HepG2 (cell line): ENCODE measurements around the gene PRKD2. TPM values are rescaled to one million over a fixed set of nuclear protein-coding genes. Genes with fewer than 3 reads are reported as not detected.

Experiments
- ATF7-NPFF ChIP-seq: sonication (generic); formaldehyde crosslinking; IDR thresholded peaks from 2 replicates; pipeline ENCODE4 v1.8.1; 2023; ENCODE audit warnings: mild to moderate bottlenecking, low read depth, missing genetic modification reagents, moderate library complexity
- BRF2 ChIP-seq: sonication (generic); formaldehyde crosslinking; IDR thresholded peaks from 2 replicates; pipeline ENCODE4 v1.8.1; 2022; ENCODE audit warnings: mild to moderate bottlenecking, missing genetic modification reagents
- CREB3 ChIP-seq: sonication (generic); formaldehyde crosslinking; IDR thresholded peaks from 2 replicates; pipeline ENCODE4 v1.5.0; 2020; ENCODE audit warnings: missing genetic modification reagents
- CSRNP2 ChIP-seq: sonication (generic); formaldehyde crosslinking; conservative IDR thresholded peaks from 2 replicates; pipeline ENCODE4 v1.8.0; 2022; ENCODE audit warnings: low read depth, missing genetic modification reagents
- CTCF ChIP-seq: sonication (generic); formaldehyde crosslinking; IDR thresholded peaks from 2 replicates; pipeline ENCODE4 v1.5.0; 2020; ENCODE audit warnings: mild to moderate bottlenecking, missing genetic modification reagents, moderate library complexity
- ESRRA ChIP-seq: sonication (generic); formaldehyde crosslinking; IDR thresholded peaks from 2 replicates; pipeline ENCODE4 v1.5.1; 2020; ENCODE audit warnings: mild to moderate bottlenecking, low read depth, missing genetic modification reagents
- ETV6 ChIP-seq: sonication (generic); formaldehyde crosslinking; conservative IDR thresholded peaks from 2 replicates; pipeline ENCODE4 v1.4.0; 2020; ENCODE audit warnings: missing genetic modification reagents
- HOMEZ ChIP-seq: IDR thresholded peaks from 2 replicates; pipeline ENCODE4 v1.6.1; 2016; ENCODE audit warnings: low read depth
- MAFK ChIP-seq, 2 experiments: IDR thresholded peaks in 1 of 2; conservative IDR thresholded peaks in 1 of 2; 2 replicates each; pipeline ENCODE4 v1.6.1; 2011; ENCODE audit warnings: improper control_type of control experiment in 2 of 2, low read length in 2 of 2
- MAZ ChIP-seq, 2 experiments: sonication (generic) in 1 of 2; formaldehyde crosslinking in 1 of 2; IDR thresholded peaks; 2 replicates each; pipeline versions ENCODE4 v1.5.0 to v1.6.1; 2012 to 2020; ENCODE audit warnings: low read depth in 2 of 2, mild to moderate bottlenecking in 2 of 2, borderline replicate concordance in 1 of 2, improper control_type of control experiment in 1 of 2, low read length in 1 of 2, missing genetic modification reagents in 1 of 2, moderate library complexity in 1 of 2
- MYC ChIP-seq: sonication (generic); formaldehyde crosslinking; IDR thresholded peaks from 2 replicates; pipeline ENCODE4 v1.9.0; 2021; ENCODE audit warnings: missing genetic modification reagents, borderline replicate concordance
- NCOA5 ChIP-seq: sonication (generic); formaldehyde crosslinking; IDR thresholded peaks from 2 replicates; pipeline ENCODE4 v1.4.0; 2020; ENCODE audit warnings: missing genetic modification reagents
- NFE2L2 ChIP-seq: fragments of 150-350 bp; IDR thresholded peaks from 2 replicates; pipeline ENCODE4 v1.6.1; 2014; ENCODE audit warnings: low read length
- POLR2G ChIP-seq: fragments of 200-400 bp; formaldehyde crosslinking; IDR thresholded peaks from 2 replicates; pipeline ENCODE4 v1.6.1; 2018; ENCODE audit warnings: mild to moderate bottlenecking, low read depth, low read length, moderate library complexity
- RBM39 ChIP-seq: fragments of 200-400 bp; formaldehyde crosslinking; IDR thresholded peaks from one replicate; pipeline ENCODE4 v1.6.1; 2018; ENCODE audit warnings: antibody characterized with exemption, mild to moderate bottlenecking, low read depth, low read length; ENCODE audit not compliant: poor library complexity, severe bottlenecking
- ZBTB33 ChIP-seq: sonication (generic); formaldehyde crosslinking; IDR thresholded peaks from 2 replicates; pipeline ENCODE4 v1.4.0; 2020; ENCODE audit warnings: missing genetic modification reagents
- ZFYVE20 ChIP-seq: sonication (generic); formaldehyde crosslinking; IDR thresholded peaks from 2 replicates; pipeline ENCODE4 v1.8.0; 2023; ENCODE audit warnings: low read depth, mild to moderate bottlenecking, moderate library complexity, missing genetic modification reagents, borderline replicate concordance
- ZNF709 ChIP-seq: sonication (generic); formaldehyde crosslinking; IDR thresholded peaks from 2 replicates; pipeline ENCODE4 v1.5.0; 2020; ENCODE audit warnings: mild to moderate bottlenecking, missing genetic modification reagents
- ZNF775 ChIP-seq: sonication (generic); formaldehyde crosslinking; IDR thresholded peaks from 2 replicates; pipeline ENCODE4 v1.4.0; 2020; ENCODE audit warnings: missing genetic modification reagents, mild to moderate bottlenecking, moderate library complexity, borderline replicate concordance
- polyA plus RNA-seq, 8 experiments: library from polyadenylated mRNA; depleted of rRNA in 3 of 8; stranded (reverse) in 7 of 8; unstranded in 1 of 8; fragments of >200 nt; fragmentation: Illumina TruSeq in 4 of 8; extraction: Trizol in 4 of 8; gene quantifications; 2 replicates each; pipeline versions ENCODE4 v1.2.1 to v1.2.3, GENCODE V29; 2011 to 2016; ENCODE audit warnings: low read depth in 4 of 8, missing spikeins in 1 of 8, mixed read lengths in 1 of 8; ENCODE audit not compliant: insufficient read depth in 1 of 8
- total RNA-seq, 5 experiments: library from RNA; depleted of rRNA; stranded (reverse); fragments of >200 nt; fragmentation: Illumina TruSeq; extraction: Trizol; gene quantifications; 2 replicates each; pipeline ENCODE4 v1.2.3, GENCODE V29; 2016; ENCODE audit warnings: low read depth in 1 of 5

PRKD2 gene
- total and polyA plus RNA-seq, 2 of the 13 experiments (the other 11 are each of a cell fraction or from before 2014, with no cell fraction given) = 6.7 to 7.3 TPM

GRCh38 chr19:46704379-46705076 lies 12.4 kb downstream of the PRKD2 start (continued):
- TF ChIP-seq MAZ (IDR thresholded peaks at IDR 0.05; ENCODE audit: borderline replicate concordance, low read depth, low read length) = no peak
- TF ChIP-seq MAZ (CRISPR knock-in tag; IDR thresholded peaks at IDR 0.05; ENCODE audit: low read depth) = no peak
- TF ChIP-seq NCOA5 (CRISPR knock-in tag) = no peak
- no peak for TF ChIP-seq POLR2G
- TF ChIP-seq HOMEZ (CRISPR knock-in tag) = no peak
- TF ChIP-seq CREB3 (CRISPR knock-in tag) = no peak
- peak; percentile 88 for TF ChIP-seq CTCF (CRISPR knock-in tag)
- TF ChIP-seq CSRNP2 (CRISPR knock-in tag) = no peak
- no peak for TF ChIP-seq BRF2 (CRISPR knock-in tag)
- TF ChIP-seq ETV6 = no peak
- no peak for TF ChIP-seq RBM39
- no peak for TF ChIP-seq MAFK (conservative IDR thresholded peaks at IDR 0.05 in 1 of 2, IDR thresholded peaks at IDR 0.05 in 1 of 2; ENCODE audit: low read length in 2 of 2)
- TF ChIP-seq ZNF775 (CRISPR knock-in tag) = no peak
- TF ChIP-seq ESRRA (CRISPR knock-in tag) = no peak
- 0 out of 2 replicates have a peak, but pooled peaks have one; percentile 7 for TF ChIP-seq MYC (CRISPR knock-in tag)
- TF ChIP-seq ZBTB33 (CRISPR knock-in tag) = peak; percentile 88; the same call in 1 of the 2 replicates
- TF ChIP-seq ZFYVE20 (CRISPR knock-in tag) = no peak
- no peak for TF ChIP-seq ZNF709 (CRISPR knock-in tag)
- TF ChIP-seq ATF7-NPFF = no peak
- no peak for TF ChIP-seq NFE2L2
